Measurements from ENCODE around the gene VMAC. TPM values are rescaled to one million over a fixed set of nuclear protein-coding genes. Genes with fewer than 3 reads are reported as not detected.

Gene VMAC
- total and polyA plus RNA-seq, 2 of the 8 experiments (the other 6 are each of a cell fraction or from before 2014, with no cell fraction given) = 1.3 to 2.2 TPM

DNA sequence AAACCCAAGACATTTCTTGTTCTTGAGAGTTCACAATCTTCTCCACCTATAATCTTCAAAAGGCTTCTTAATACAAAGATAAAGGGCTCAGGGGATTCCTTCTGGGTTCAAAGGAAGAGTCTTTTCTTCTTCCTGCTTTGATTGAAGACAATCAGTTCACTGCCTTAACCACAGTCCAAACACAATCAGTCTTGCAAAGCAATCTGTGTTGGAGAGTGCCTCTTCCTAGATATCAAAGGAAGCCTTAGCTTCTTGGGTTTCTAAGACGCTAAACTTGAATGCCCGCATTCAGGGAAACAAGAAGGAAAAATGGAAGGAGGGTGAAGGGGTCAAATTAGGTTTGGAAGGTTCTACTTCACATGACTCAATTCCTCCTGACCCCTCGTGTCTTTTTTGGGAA, 46.1 kb downstream of the VMAC start (continued):
- TF ChIP-seq, protein P1, sequence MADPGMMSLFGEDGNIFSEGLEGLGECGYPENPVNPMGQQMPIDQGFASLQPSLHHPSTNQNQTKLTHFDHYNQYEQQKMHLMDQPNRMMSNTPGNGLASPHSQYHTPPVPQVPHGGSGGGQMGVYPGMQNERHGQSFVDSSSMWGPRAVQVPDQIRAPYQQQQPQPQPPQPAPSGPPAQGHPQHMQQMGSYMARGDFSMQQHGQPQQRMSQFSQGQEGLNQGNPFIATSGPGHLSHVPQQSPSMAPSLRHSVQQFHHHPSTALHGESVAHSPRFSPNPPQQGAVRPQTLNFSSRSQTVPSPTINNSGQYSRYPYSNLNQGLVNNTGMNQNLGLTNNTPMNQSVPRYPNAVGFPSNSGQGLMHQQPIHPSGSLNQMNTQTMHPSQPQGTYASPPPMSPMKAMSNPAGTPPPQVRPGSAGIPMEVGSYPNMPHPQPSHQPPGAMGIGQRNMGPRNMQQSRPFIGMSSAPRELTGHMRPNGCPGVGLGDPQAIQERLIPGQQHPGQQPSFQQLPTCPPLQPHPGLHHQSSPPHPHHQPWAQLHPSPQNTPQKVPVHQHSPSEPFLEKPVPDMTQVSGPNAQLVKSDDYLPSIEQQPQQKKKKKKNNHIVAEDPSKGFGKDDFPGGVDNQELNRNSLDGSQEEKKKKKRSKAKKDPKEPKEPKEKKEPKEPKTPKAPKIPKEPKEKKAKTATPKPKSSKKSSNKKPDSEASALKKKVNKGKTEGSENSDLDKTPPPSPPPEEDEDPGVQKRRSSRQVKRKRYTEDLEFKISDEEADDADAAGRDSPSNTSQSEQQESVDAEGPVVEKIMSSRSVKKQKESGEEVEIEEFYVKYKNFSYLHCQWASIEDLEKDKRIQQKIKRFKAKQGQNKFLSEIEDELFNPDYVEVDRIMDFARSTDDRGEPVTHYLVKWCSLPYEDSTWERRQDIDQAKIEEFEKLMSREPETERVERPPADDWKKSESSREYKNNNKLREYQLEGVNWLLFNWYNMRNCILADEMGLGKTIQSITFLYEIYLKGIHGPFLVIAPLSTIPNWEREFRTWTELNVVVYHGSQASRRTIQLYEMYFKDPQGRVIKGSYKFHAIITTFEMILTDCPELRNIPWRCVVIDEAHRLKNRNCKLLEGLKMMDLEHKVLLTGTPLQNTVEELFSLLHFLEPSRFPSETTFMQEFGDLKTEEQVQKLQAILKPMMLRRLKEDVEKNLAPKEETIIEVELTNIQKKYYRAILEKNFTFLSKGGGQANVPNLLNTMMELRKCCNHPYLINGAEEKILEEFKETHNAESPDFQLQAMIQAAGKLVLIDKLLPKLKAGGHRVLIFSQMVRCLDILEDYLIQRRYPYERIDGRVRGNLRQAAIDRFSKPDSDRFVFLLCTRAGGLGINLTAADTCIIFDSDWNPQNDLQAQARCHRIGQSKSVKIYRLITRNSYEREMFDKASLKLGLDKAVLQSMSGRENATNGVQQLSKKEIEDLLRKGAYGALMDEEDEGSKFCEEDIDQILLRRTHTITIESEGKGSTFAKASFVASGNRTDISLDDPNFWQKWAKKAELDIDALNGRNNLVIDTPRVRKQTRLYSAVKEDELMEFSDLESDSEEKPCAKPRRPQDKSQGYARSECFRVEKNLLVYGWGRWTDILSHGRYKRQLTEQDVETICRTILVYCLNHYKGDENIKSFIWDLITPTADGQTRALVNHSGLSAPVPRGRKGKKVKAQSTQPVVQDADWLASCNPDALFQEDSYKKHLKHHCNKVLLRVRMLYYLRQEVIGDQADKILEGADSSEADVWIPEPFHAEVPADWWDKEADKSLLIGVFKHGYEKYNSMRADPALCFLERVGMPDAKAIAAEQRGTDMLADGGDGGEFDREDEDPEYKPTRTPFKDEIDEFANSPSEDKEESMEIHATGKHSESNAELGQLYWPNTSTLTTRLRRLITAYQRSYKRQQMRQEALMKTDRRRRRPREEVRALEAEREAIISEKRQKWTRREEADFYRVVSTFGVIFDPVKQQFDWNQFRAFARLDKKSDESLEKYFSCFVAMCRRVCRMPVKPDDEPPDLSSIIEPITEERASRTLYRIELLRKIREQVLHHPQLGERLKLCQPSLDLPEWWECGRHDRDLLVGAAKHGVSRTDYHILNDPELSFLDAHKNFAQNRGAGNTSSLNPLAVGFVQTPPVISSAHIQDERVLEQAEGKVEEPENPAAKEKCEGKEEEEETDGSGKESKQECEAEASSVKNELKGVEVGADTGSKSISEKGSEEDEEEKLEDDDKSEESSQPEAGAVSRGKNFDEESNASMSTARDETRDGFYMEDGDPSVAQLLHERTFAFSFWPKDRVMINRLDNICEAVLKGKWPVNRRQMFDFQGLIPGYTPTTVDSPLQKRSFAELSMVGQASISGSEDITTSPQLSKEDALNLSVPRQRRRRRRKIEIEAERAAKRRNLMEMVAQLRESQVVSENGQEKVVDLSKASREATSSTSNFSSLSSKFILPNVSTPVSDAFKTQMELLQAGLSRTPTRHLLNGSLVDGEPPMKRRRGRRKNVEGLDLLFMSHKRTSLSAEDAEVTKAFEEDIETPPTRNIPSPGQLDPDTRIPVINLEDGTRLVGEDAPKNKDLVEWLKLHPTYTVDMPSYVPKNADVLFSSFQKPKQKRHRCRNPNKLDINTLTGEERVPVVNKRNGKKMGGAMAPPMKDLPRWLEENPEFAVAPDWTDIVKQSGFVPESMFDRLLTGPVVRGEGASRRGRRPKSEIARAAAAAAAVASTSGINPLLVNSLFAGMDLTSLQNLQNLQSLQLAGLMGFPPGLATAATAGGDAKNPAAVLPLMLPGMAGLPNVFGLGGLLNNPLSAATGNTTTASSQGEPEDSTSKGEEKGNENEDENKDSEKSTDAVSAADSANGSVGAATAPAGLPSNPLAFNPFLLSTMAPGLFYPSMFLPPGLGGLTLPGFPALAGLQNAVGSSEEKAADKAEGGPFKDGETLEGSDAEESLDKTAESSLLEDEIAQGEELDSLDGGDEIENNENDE (IDR thresholded peaks at IDR 0.05; ENCODE audit: insufficient replicate concordance, low read length) = no peak
- TF ChIP-seq SP1 (IDR thresholded peaks at IDR 0.05; ENCODE audit: low read depth, low read length) (no peak), POU5F1 (IDR thresholded peaks at IDR 0.05; ENCODE audit: low read depth, low read length) (no peak), TAF1 (IDR thresholded peaks at IDR 0.05; ENCODE audit: low read depth, low read length) (no peak), EGR1 (IDR thresholded peaks at IDR 0.05; ENCODE audit: borderline replicate concordance, low read depth, low read length) (no peak), JUND (IDR thresholded peaks at IDR 0.05; ENCODE audit: low read length) (no peak), RNF2 (IDR thresholded peaks at IDR 0.05; ENCODE audit: borderline replicate concordance, low read depth, low read length, missing control alignments, poor library complexity, severe bottlenecking) (no peak), BACH1 (IDR thresholded peaks at IDR 0.05; ENCODE audit: low read length) (no peak)
